SJCRH30 (cell line): ENCODE measurements around the gene RNF130. TPM values are rescaled to one million over a fixed set of nuclear protein-coding genes. Genes with fewer than 3 reads are reported as not detected.
A peak's percentile ranks its signal among the peaks of the same experiment; 100 is the strongest.
"Not testable (repeated sequence)": the region's sequence is repeated elsewhere in the genome, so short reads cannot be mapped to it uniquely, and the experiment has no call there.

Source experiments
- DNase-seq, 2 experiments: peaks; one replicate each; pipeline ENCODE4 v3.0.0-alpha.2; 2015 to 2020
- H3K27ac ChIP-seq: fragments of 250-450 bp; sonication (Bioruptor Pico); 2 replicates; pipeline ENCODE4 v1.5.1; 2020; ENCODE audit warnings: mild to moderate bottlenecking, moderate library complexity
- H3K27me3 ChIP-seq: fragments of 250-450 bp; sonication (Bioruptor Pico); 2 replicates; pipeline ENCODE4 v1.5.1; 2020; ENCODE audit warnings: mild to moderate bottlenecking, moderate library complexity
- H3K36me3 ChIP-seq: fragments of 250-450 bp; sonication (Bioruptor Pico); 2 replicates; pipeline ENCODE4 v1.5.1; 2020; ENCODE audit warnings: mild to moderate bottlenecking, moderate library complexity
- H3K4me1 ChIP-seq: fragments of 250-450 bp; sonication (Bioruptor Pico); 2 replicates; pipeline ENCODE4 v1.5.1; 2020; ENCODE audit warnings: mild to moderate bottlenecking, moderate library complexity
- H3K4me3 ChIP-seq: fragments of 250-450 bp; sonication (Bioruptor Pico); 2 replicates; pipeline ENCODE4 v1.5.1; 2020; ENCODE audit warnings: mild to moderate bottlenecking, moderate library complexity
- H3K9me3 ChIP-seq: fragments of 250-450 bp; sonication (Bioruptor Pico); replicated peaks from 2 replicates; pipeline ENCODE4 v1.5.1; 2020; ENCODE audit warnings: mild to moderate bottlenecking, moderate library complexity
- total RNA-seq: library from RNA; depleted of rRNA; stranded (reverse); fragments of >200 nt; shearing (Covaris generic); gene quantifications from 2 replicates; pipeline ENCODE4 v1.2.3, GENCODE V29; 2014

Gene RNF130
- total RNA-seq, 1 experiment from 2014 or later: 34.5 TPM

GRCh38 chr5:180097163-180097894 lies 25.8 kb upstream of the RNF130 start:
- Histone ChIP-seq H3K4me3 (no peak overlapping the region), H3K27ac (no peak overlapping the region), H3K36me3 (no peaks in the 10 kb centered on the region), H3K9me3 (no peaks in the 10 kb centered on the region), H3K27me3 (no peaks in the 10 kb centered on the region), H3K4me1 (no peaks in the 10 kb centered on the region)
- no peak for DNase-seq

- H3K4me3 ChIP-seq: no peak overlapping the region
- H3K9me3 ChIP-seq: no peaks in the 10 kb centered on the region
- no peaks in the 10 kb centered on the region for H3K27me3 ChIP-seq
- no peaks in the 10 kb centered on the region for H3K4me1 ChIP-seq
- DNase-seq: no peak
- H3K27ac ChIP-seq: no peak overlapping the region
- no peaks in the 10 kb centered on the region for H3K36me3 ChIP-seq
Observed at GRCh38 chr5:180096616-180097015, 25.1 kb upstream of the RNF130 start.

- H3K27me3 ChIP-seq: no peaks in the 10 kb centered on the region
- DNase-seq: no peak
- no peak overlapping the region for H3K27ac ChIP-seq
- no peak overlapping the region for H3K4me3 ChIP-seq
- no peaks in the 10 kb centered on the region for H3K9me3 ChIP-seq
- H3K4me1 ChIP-seq: no peaks in the 10 kb centered on the region
- H3K36me3 ChIP-seq: no peaks in the 10 kb centered on the region
Observed at GRCh38 chr5:180095545-180095944, 24.0 kb upstream of the RNF130 start.

GRCh38 chr5:180093651-180094382 lies 22.3 kb upstream of the RNF130 start:
- H3K27ac ChIP-seq: no peak overlapping the region
- no peaks in the 10 kb centered on the region for H3K9me3 ChIP-seq
- no peaks in the 10 kb centered on the region for H3K4me1 ChIP-seq
- no peaks in the 10 kb centered on the region for H3K36me3 ChIP-seq
- no peak overlapping the region for H3K4me3 ChIP-seq
- DNase-seq: no peak
- H3K27me3 ChIP-seq: no peaks in the 10 kb centered on the region

GRCh38 chr5:180093241-180093640 lies 21.7 kb upstream of the RNF130 start:
- Histone ChIP-seq H3K36me3 (no peaks in the 10 kb centered on the region), H3K9me3 (no peaks in the 10 kb centered on the region), H3K4me1 (no peaks in the 10 kb centered on the region), H3K4me3 (no peak overlapping the region), H3K27me3 (no peaks in the 10 kb centered on the region), H3K27ac (no peak overlapping the region)
- no peak for DNase-seq

GRCh38 chr5:180090769-180091546 lies 19.4 kb upstream of the RNF130 start:
- H3K4me1 ChIP-seq: no peaks in the 10 kb centered on the region
- peak; percentile 48 to 71 for DNase-seq
- no peak overlapping the region for H3K27ac ChIP-seq
- H3K9me3 ChIP-seq: no peaks in the 10 kb centered on the region
- H3K4me3 ChIP-seq: peak overlapping the region; percentile 59
- no peaks in the 10 kb centered on the region for H3K36me3 ChIP-seq
- H3K27me3 ChIP-seq: no peaks in the 10 kb centered on the region

GRCh38 chr5:180090098-180090768 lies 18.7 kb upstream of the RNF130 start:
- H3K9me3 ChIP-seq: no peaks in the 10 kb centered on the region
- peak overlapping the region; percentile 25; the same call in 1 of the 2 replicates for H3K27ac ChIP-seq
- H3K4me3 ChIP-seq: peak overlapping the region; percentile 59
- H3K27me3 ChIP-seq: no peaks in the 10 kb centered on the region
- peak; percentile 81 to 91 for DNase-seq
- H3K36me3 ChIP-seq: no peaks in the 10 kb centered on the region
- H3K4me1 ChIP-seq: no peaks in the 10 kb centered on the region

GRCh38 chr5:180089628-180090027 lies 18.1 kb upstream of the RNF130 start:
- not testable (repeated sequence) for H3K27ac ChIP-seq, H3K4me3 ChIP-seq, DNase-seq, H3K36me3 ChIP-seq, H3K4me1 ChIP-seq, H3K27me3 ChIP-seq, H3K9me3 ChIP-seq

GRCh38 chr5:180088561-180088960 lies 17.0 kb upstream of the RNF130 start:
- Histone ChIP-seq H3K9me3 (no peaks in the 10 kb centered on the region), H3K27me3 (no peaks in the 10 kb centered on the region), H3K27ac (no peak overlapping the region), H3K4me3 (no peak overlapping the region), H3K4me1 (no peaks in the 10 kb centered on the region), H3K36me3 (no peaks in the 10 kb centered on the region)
- no peak for DNase-seq

GRCh38 chr5:180086816-180087399 lies 15.3 kb upstream of the RNF130 start:
- no peaks in the 10 kb centered on the region for H3K4me1 ChIP-seq
- no peak overlapping the region for H3K27ac ChIP-seq
- H3K27me3 ChIP-seq: no peaks in the 10 kb centered on the region
- DNase-seq: no peak
- no peaks in the 10 kb centered on the region for H3K9me3 ChIP-seq
- no peaks in the 10 kb centered on the region for H3K36me3 ChIP-seq
- no peak overlapping the region for H3K4me3 ChIP-seq

GRCh38 chr5:180085837-180086236 lies 14.3 kb upstream of the RNF130 start:
- H3K36me3 ChIP-seq: no peaks in the 10 kb centered on the region
- no peaks in the 10 kb centered on the region for H3K4me1 ChIP-seq
- no peaks in the 10 kb centered on the region for H3K27me3 ChIP-seq
- H3K4me3 ChIP-seq: no peak overlapping the region
- no peak for DNase-seq
- no peak overlapping the region for H3K27ac ChIP-seq
- no peaks in the 10 kb centered on the region for H3K9me3 ChIP-seq

GRCh38 chr5:180084638-180085561 lies 13.3 kb upstream of the RNF130 start:
- no peaks in the 10 kb centered on the region for H3K9me3 ChIP-seq
- DNase-seq: no peak
- H3K27ac ChIP-seq: no peak overlapping the region
- H3K27me3 ChIP-seq: no peaks in the 10 kb centered on the region
- H3K4me3 ChIP-seq: no peak overlapping the region
- no peaks in the 10 kb centered on the region for H3K36me3 ChIP-seq
- H3K4me1 ChIP-seq: no peaks in the 10 kb centered on the region

- H3K27me3 ChIP-seq: no peaks in the 10 kb centered on the region
- no peak for DNase-seq
Observed at GRCh38 chr5:180083529-180084060, 12.0 kb upstream of the RNF130 start.

More at GRCh38 chr5:180083529-180084060, 12.0 kb upstream of the RNF130 start:
- no peaks in the 10 kb centered on the region; the same call in 1 of the 2 replicates for H3K9me3 ChIP-seq
- H3K4me1 ChIP-seq: no peaks in the 10 kb centered on the region
- H3K27ac ChIP-seq: no peak overlapping the region
- no peak overlapping the region for H3K4me3 ChIP-seq
- H3K36me3 ChIP-seq: no peaks in the 10 kb centered on the region
